Duodenal mucosa (tissue), 2 donors: ENCODE measurements around the gene PRKAR1B.

Source experiments
- H3K27ac ChIP-seq: one replicate; pipeline ENCODE4 v1.7.0; 2013; ENCODE audit warnings: low read depth, low read length
- H3K27me3 ChIP-seq, 2 donors: one replicate each; pipeline ENCODE4 v1.7.0; 2013; ENCODE audit warnings: low read length in 2 of 2, control low read depth in 1 of 2; ENCODE audit not compliant: insufficient read depth in 2 of 2, control insufficient read depth in 1 of 2
- H3K36me3 ChIP-seq, 2 donors: one replicate each; pipeline ENCODE4 v1.7.0; 2013; ENCODE audit warnings: low read length in 2 of 2, control low read depth in 1 of 2; ENCODE audit not compliant: insufficient read depth in 2 of 2, control insufficient read depth in 1 of 2
- H3K4me1 ChIP-seq, 2 donors: one replicate each; pipeline ENCODE4 v1.7.0; 2013; ENCODE audit warnings: low read length in 2 of 2, control low read depth in 1 of 2; ENCODE audit not compliant: insufficient read depth in 2 of 2, control insufficient read depth in 1 of 2
- H3K4me3 ChIP-seq, 2 donors: one replicate each; pipeline ENCODE4 v1.7.0; 2013; ENCODE audit warnings: low read length in 2 of 2, low read depth in 1 of 2
- H3K9ac ChIP-seq, 2 donors: one replicate each; pipeline ENCODE4 v1.7.0; 2013; ENCODE audit warnings: low read length in 2 of 2, low read depth in 1 of 2
- H3K9me3 ChIP-seq, 2 donors: one replicate each; pipeline ENCODE4 v1.7.0; 2013; ENCODE audit warnings: low read length in 2 of 2, control low read depth in 1 of 2; ENCODE audit not compliant: control insufficient read depth in 1 of 2

The PRKAR1B gene

DNA sequence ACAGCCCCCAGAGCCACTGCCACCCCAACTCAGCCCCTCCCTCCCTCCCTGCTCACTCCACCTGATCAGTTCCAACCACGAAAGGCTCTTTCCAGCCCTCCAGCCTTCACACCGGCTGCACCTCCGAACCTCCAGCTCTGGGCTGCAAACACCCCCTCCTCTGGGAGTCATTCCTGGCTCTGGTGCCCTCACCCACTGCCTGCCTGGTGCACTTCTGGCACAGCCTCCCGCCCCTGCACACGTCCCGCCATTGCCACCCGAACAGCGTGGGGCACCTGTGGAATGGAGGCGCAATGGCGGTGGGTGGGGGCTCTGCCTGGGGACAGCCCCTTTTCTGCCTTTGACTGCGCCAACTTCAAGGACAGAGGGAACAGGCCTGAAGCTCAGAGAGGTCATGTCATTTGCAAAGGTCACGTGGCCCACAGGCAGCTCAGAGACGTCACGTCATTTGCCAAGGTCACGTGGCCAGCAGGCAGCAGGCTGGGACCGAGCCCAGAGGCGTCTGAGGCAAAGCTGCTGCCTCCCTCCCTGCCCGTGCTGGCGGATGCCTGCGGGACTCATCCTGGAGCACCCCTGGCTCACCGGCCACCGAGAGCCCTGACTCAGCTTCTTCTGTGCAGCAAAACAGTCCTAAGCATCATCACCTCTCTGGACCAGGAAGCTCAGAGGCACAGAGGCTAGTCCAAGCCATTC is 76.6 kb downstream of the PRKAR1B start:
- no peak overlapping the region for H3K9ac ChIP-seq
- H3K4me3 ChIP-seq, result no peak overlapping the region

DNA sequence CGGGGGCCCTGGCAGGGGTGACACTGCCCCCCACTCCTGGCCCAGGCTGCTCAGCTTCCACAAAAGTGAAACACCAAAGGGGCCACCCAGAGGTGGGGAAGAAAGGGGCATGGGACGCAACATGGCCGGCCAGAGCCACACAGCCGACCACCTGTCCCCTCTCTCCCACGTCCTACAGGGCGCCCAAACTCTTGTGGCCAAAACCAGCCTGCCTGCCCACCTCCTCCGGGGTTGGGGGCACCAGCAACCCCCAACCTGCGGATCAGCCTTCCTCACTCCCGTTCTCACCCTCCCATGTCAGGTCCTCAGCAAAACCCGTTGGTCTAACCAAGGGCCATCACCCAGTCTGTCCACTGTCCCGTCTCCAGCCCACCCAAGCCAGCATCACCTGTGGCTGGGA is 80.1 kb downstream of the PRKAR1B start:
- H3K9me3 ChIP-seq, result peaks cover 0 to 8% of the 10 kb centered on the region in 2 donors
- no peak overlapping the region for H3K9ac ChIP-seq
- no peaks in the 10 kb centered on the region for H3K4me1 ChIP-seq
- H3K4me3 ChIP-seq, result no peak overlapping the region
- H3K27me3 ChIP-seq, result no peaks in the 10 kb centered on the region
- H3K36me3 ChIP-seq, result no peaks in the 10 kb centered on the region
- H3K27ac ChIP-seq, result no peak overlapping the region

More for the DNA sequence above, 76.6 kb downstream of the PRKAR1B start:
- Histone ChIP-seq H3K9me3 (peaks cover 0 to 7% of the 10 kb centered on the region in 2 donors), H3K4me1 (no peaks in the 10 kb centered on the region), H3K36me3 (no peaks in the 10 kb centered on the region), H3K27ac (no peak overlapping the region), H3K27me3 (no peaks in the 10 kb centered on the region)

DNA sequence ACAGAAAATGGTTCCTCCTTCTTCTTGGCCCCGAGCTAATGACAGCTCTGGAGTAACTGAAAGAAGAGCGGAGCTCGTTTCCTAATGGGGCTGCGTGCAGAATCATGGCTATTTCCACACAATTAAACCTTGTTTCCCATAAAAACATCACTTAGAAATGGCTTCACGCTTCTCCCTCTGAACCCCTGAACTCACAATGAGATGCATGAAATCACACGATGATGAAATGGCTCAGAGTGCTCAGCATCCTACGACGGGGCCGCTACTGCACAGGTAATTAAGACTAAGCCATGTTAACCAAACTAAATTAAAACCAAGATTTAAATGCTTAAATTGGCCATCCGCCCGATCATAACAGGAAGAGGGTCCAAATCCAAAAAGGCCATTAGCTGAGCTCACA is 80.6 kb downstream of the PRKAR1B start:
- H3K9me3 ChIP-seq, result peaks cover 0 to 8% of the 10 kb centered on the region in 2 donors
- no peaks in the 10 kb centered on the region for H3K27me3 ChIP-seq
- no peak overlapping the region for H3K27ac ChIP-seq
- no peaks in the 10 kb centered on the region for H3K4me1 ChIP-seq
- no peak overlapping the region for H3K4me3 ChIP-seq
- H3K9ac ChIP-seq, result no peak overlapping the region
- no peaks in the 10 kb centered on the region for H3K36me3 ChIP-seq

DNA sequence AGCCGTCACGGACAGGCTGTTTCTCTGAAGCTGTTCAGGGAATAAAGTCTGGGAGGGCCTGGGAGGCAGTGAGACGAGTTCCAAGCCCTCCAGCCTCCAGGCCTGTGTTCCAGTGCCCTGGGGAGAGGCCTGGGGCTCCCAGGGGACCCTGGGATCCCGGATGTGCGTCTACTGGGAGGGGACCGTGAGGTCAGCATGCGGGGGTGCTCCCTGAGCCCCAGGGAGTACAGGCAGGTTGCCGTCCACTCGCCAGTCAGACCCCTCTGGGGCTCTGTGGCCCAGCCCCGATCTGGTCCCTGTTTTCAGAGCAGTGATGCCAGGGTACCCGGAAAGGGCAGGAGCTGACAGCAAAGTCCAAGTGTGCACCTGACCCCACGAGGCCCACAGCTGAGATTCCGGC is 81.5 kb downstream of the PRKAR1B start:
- no peak overlapping the region for H3K4me3 ChIP-seq
- no peak overlapping the region for H3K27ac ChIP-seq
- no peaks in the 10 kb centered on the region for H3K27me3 ChIP-seq
- no peak overlapping the region for H3K9ac ChIP-seq
- H3K9me3 ChIP-seq, result peaks cover 0 to 8% of the 10 kb centered on the region in 2 donors
- no peaks in the 10 kb centered on the region for H3K4me1 ChIP-seq
- no peaks in the 10 kb centered on the region for H3K36me3 ChIP-seq

DNA sequence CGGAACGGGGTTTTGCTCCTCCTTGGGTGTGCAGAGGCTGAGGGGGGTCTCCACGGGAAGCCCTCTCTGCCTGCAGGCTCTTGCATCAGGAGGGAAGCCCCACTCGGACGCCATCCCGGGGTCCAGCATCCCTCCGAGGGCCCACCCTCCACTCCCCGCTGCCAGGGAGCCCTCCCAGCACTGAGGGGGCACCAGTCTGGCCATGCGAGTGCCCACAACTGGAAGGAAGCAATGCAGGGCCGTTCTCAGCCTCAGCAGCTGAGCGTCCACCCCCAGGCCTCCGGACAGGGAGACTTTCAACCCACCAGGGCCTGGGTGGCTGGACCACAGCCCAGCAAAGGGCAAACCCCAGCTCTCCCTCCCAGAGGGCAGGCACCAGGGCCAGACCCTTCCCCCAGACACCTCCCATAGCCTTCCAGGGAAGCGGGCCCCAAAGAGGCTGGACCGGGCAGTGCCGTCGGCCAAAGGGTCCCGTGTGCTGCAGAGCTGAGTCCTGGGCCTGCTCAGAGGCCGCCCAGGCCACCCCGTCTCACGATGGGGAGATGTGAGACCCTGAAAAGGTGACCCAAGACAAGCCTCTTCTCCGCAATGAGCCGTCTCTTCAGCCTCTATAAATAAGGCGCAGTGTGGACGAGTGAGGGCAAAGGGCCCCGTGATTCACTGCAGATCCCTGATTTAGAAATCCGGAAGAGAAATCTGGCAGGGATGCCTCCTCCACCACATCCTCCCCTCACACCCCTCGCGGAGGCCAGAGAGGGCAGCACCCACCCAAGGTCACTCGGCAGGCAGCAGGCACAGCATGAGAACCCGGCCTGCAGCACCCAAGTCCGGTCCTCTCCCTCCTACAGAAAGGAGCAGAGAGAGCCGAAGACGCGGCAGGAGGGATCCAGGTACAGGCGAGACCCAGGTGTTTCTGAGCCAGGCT is 82.4 kb downstream of the PRKAR1B start:
- H3K9me3 ChIP-seq, result peaks cover 0 to 8% of the 10 kb centered on the region in 2 donors
- H3K27ac ChIP-seq, result no peak overlapping the region
- H3K27me3 ChIP-seq, result no peaks in the 10 kb centered on the region
- no peaks in the 10 kb centered on the region for H3K4me1 ChIP-seq
- H3K9ac ChIP-seq, result no peak overlapping the region
- no peaks in the 10 kb centered on the region for H3K36me3 ChIP-seq
- H3K4me3 ChIP-seq, result no peak overlapping the region

DNA sequence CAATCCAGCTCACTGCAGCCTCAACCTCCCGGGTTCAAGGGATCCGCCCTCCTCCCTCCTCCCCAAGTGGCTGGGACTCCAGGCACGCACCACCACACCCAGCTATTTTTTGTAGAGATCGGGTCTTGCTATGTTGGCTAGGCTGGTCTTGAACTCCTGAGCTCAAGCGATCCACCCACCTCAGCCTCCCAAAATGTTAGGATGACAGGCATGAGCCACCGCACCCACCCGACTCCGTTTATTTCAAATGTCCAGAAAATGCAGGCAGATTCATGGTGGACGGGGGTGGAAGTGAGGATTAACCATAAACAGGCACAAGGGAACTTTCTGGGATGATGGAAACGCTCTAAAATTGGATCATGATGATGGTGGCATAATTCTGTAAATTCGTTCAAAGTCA is 85.1 kb downstream of the PRKAR1B start:
- Histone ChIP-seq H3K9ac (no peak overlapping the region), H3K9me3 (peaks cover 0 to 8% of the 10 kb centered on the region in 2 donors), H3K4me3 (no peak overlapping the region), H3K27ac (no peak overlapping the region), H3K4me1 (no peaks in the 10 kb centered on the region), H3K27me3 (no peaks in the 10 kb centered on the region), H3K36me3 (no peaks in the 10 kb centered on the region)

DNA sequence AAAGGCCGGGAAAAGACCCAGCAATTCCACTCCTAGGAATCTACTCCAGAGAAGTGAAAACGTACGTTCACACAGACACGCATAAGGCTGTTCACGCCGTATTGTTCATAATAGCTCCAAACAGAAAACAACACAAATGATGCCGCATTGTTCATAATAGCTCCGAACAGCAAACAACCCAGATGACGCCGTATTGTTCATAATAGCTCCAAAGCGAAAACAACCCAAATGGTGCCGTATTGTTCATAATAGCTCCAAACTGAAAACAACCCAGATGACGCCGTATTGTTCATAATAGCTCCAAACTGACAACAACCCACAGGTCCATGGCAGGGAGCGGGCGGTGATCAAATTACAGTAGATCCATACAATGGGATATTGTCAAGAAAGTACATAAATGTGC is 85.8 kb downstream of the PRKAR1B start:
- H3K9ac ChIP-seq, result no peak overlapping the region
- H3K36me3 ChIP-seq, result no peaks in the 10 kb centered on the region
- H3K9me3 ChIP-seq, result peaks cover 0 to 8% of the 10 kb centered on the region in 2 donors
- no peak overlapping the region for H3K27ac ChIP-seq
- H3K27me3 ChIP-seq, result no peaks in the 10 kb centered on the region
- H3K4me3 ChIP-seq, result no peak overlapping the region
- no peaks in the 10 kb centered on the region for H3K4me1 ChIP-seq

DNA sequence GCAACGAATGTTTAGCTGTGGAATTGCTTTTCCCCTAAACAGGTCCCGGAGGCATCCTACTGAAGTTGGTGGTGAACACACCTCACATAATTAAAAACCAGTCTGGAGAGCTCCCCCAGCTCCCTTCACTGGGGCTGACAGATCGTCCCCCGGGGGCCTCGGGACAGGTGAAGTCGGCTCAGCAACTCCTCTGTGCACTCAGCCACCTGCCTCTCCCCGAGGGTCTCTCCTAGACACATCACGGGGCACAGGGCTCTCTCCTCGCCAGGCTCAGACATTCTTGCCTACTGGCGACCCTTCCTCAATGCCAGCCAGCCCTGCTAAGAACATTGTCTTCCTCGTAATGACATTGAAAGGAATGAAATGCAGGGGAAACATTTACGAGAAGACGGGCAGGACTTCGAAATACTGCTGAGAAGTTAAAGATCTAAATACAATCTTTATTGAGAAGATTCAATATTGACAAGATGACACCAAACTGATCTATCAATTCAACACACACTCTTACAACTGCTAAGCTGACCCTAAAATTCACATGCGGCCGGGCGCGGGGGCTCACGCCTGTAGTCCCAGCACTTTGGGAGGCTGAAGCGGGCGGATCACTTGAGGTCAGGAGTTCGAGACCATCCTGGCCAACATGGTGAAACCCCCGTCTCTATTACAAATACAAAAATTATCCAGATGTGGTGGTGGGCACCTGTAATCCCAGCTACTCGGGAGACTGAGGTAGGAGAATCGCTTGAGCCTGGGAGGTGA is 88.6 kb downstream of the PRKAR1B start:
- H3K27me3 ChIP-seq, result no peaks in the 10 kb centered on the region
- H3K4me3 ChIP-seq, result no peak overlapping the region
- H3K9me3 ChIP-seq, result no peaks in the 10 kb centered on the region
- no peaks in the 10 kb centered on the region for H3K4me1 ChIP-seq
- no peaks in the 10 kb centered on the region for H3K36me3 ChIP-seq
- no peak overlapping the region for H3K9ac ChIP-seq
- H3K27ac ChIP-seq, result no peak overlapping the region

DNA sequence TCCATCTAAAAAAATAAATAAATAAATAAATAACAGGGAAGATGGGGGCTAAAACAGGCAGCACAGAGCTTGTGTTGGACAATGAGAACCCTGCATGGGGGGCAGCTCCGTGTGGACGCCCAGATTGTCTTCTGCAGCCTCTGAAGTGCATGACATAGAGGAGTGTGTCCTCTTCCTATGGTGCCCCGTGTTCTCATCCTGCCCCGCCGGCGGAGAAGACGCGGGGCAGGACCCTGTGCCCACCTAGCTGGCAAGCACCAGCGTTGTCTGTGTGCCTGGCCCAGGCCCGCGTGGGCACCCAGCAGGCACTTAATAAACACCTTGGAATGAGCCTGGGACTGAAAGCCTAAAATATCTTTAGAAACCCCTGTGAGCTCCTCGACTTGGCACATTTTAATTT is 89.3 kb downstream of the PRKAR1B start:
- Histone ChIP-seq H3K4me3 (no peak overlapping the region), H3K9ac (no peak overlapping the region), H3K36me3 (no peaks in the 10 kb centered on the region), H3K4me1 (no peaks in the 10 kb centered on the region), H3K27me3 (no peaks in the 10 kb centered on the region), H3K27ac (no peak overlapping the region), H3K9me3 (no peaks in the 10 kb centered on the region)

DNA sequence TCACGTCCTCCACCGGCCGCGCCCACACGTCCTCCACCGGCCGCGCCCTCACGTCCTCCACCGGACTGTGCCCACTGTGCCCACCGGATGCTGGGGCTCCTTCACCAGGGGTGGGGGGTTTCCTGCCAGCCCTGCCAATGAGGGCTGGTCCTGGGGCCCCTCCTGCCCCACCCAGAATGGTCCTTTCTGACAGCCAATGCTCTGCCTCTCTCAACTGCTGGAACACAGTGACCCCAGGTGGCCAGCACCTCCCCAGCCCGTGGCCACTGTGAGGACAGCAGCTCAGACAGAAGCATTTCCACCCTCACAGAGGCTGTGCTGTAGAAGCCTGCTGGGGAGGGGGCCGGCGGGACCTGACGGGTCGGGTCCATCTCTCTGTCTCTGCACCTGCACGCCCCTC is 90.7 kb downstream of the PRKAR1B start:
- Histone ChIP-seq H3K9ac (no peak overlapping the region), H3K4me3 (no peak overlapping the region), H3K27ac (no peak overlapping the region), H3K36me3 (no peaks in the 10 kb centered on the region), H3K27me3 (no peaks in the 10 kb centered on the region), H3K9me3 (no peaks in the 10 kb centered on the region), H3K4me1 (no peaks in the 10 kb centered on the region)
